K562 (cell line): ENCODE results near the gene TCF19. TPM values are rescaled to one million over a fixed set of nuclear protein-coding genes. Genes with fewer than 3 reads are reported as not detected.

Experiments
- BRD4 ChIP-seq: fragments of 200-600 bp; sonication (generic); IDR thresholded peaks from 2 replicates; pipeline ENCODE4 v1.6.1; 2017; ENCODE audit warnings: inconsistent platforms
- CREB1 ChIP-seq, 2 experiments: sonication (generic) in 1 of 2; formaldehyde crosslinking in 1 of 2; IDR thresholded peaks; 2 replicates each; pipeline versions ENCODE4 v1.6.1 to v1.8.0; 2012 to 2022; ENCODE audit warnings: inconsistent platforms in 1 of 2, mild to moderate bottlenecking in 1 of 2, missing genetic modification reagents in 1 of 2, moderate library complexity in 1 of 2
- DIDO1 ChIP-seq: fragments of 450-650 bp; IDR thresholded peaks from 2 replicates; pipeline ENCODE4 v1.6.1; 2016; ENCODE audit warnings: low read depth, missing biosample characterization, missing genetic modification characterization
- E2F4 ChIP-seq: sonication (generic); formaldehyde crosslinking; IDR thresholded peaks from 2 replicates; pipeline ENCODE4 v1.8.0; 2022; ENCODE audit warnings: mild to moderate bottlenecking, low read depth, missing genetic modification reagents
- MAFG ChIP-seq: fragments of 450-650 bp; conservative IDR thresholded peaks from 2 replicates; pipeline ENCODE4 v1.6.1; 2016; ENCODE audit warnings: missing genetic modification characterization, missing compliant biosample characterization
- MGA ChIP-seq: fragments of 450-650 bp; IDR thresholded peaks from 2 replicates; pipeline ENCODE4 v1.6.1; 2016; ENCODE audit warnings: mild to moderate bottlenecking, moderate library complexity
- MXI1 ChIP-seq: IDR thresholded peaks from 2 replicates; pipeline ENCODE4 v1.6.1; 2011; ENCODE audit warnings: low read depth, mild to moderate bottlenecking, improper control_type of control experiment, low read length
- POLR2AphosphoS5 ChIP-seq: IDR thresholded peaks from 2 replicates; pipeline ENCODE4 v1.6.1; 2011; ENCODE audit warnings: mild to moderate bottlenecking, low read depth, low read length, moderate library complexity; ENCODE audit not compliant: control insufficient read depth, insufficient read depth
- PURB ChIP-seq: sonication (generic); formaldehyde crosslinking; IDR thresholded peaks from 2 replicates; pipeline ENCODE4 v1.9.0; 2021; ENCODE audit warnings: low read depth, mild to moderate bottlenecking, missing genetic modification reagents
- U2AF1 ChIP-seq: fragments of 200-400 bp; formaldehyde crosslinking; optimal IDR thresholded peaks from 2 replicates; pipeline ENCODE3; 2017; ENCODE audit warnings: mild to moderate bottlenecking, low read depth, low read length, moderate library complexity
- ZBTB17 ChIP-seq: fragments of 450-650 bp; formaldehyde crosslinking; IDR thresholded peaks from 2 replicates; pipeline ENCODE4 v1.4.0; 2020; ENCODE audit warnings: mild to moderate bottlenecking
- ZFP1 ChIP-seq: fragments of 450-650 bp; formaldehyde crosslinking; IDR thresholded peaks from 2 replicates; pipeline ENCODE4 v1.4.0; 2020; ENCODE audit warnings: mild to moderate bottlenecking, mixed read lengths
- polyA plus RNA-seq, 8 experiments: library from polyadenylated mRNA; depleted of rRNA in 4 of 8; stranded (reverse) in 5 of 8; unstranded in 3 of 8; fragments of >200 nt; fragmentation: Nextera tagmentation in 2 of 8; fragmentation: Illumina TruSeq in 1 of 8; extraction: Ambion mirVana in 2 of 8; extraction: Trizol in 1 of 8; gene quantifications; 2 replicates each; pipeline versions ENCODE4 v1.2.1 to v1.2.3, GENCODE V29; 2011 to 2014; ENCODE audit warnings: inconsistent platforms in 1 of 8, missing spikeins in 1 of 8
- total RNA-seq, 7 experiments: library from RNA; depleted of rRNA in 6 of 7; stranded (reverse); fragments of >200 nt in 6 of 7; fragmentation: Illumina TruSeq in 2 of 7; extraction: Trizol in 2 of 7; gene quantifications; 2 replicates each; pipeline versions ENCODE4 v1.2.1 to v1.2.3, GENCODE V29; 2011 to 2021; ENCODE audit warnings: low replicate concordance in 1 of 7

The TCF19 gene
- total and polyA plus RNA-seq, 9 of the 15 experiments (the other 6 are each of a cell fraction or from before 2014, with no cell fraction given) = 4.2 to 42.5 (median 25.7) TPM

- TF ChIP-seq BRD4 = no peak
- TF ChIP-seq MAFG = no peak
- peak; percentile 58; the same call in 1 of the 2 replicates for TF ChIP-seq POLR2AphosphoS5
- peak; percentile 19; the same call in 1 of the 2 replicates for TF ChIP-seq DIDO1 (tag)
- TF ChIP-seq MXI1 = peak; percentile 72
- TF ChIP-seq ZFP1 = no peak
- TF ChIP-seq CREB1 (IDR thresholded peaks at IDR 0.05) = peak; percentile 49
- TF ChIP-seq CREB1 (CRISPR knock-in tag; IDR thresholded peaks at IDR 0.05) = peak; percentile 76
- TF ChIP-seq E2F4 = peak; percentile 94
- no peak for TF ChIP-seq ZBTB17 (CRISPR knock-in tag)
- no peak; the same call in 1 of the 2 replicates for TF ChIP-seq MGA
- TF ChIP-seq U2AF1 = no peak
- no peak for TF ChIP-seq PURB (CRISPR knock-in tag)
These were observed at the start of gene TCF19 (continued) for GRCh38 chr6:31158140-31158862.
